HG03064 (cell line): Measurements from ENCODE around the gene CLNK.
A peak's percentile ranks its signal among the peaks of the same experiment; 100 is the strongest.
"Not testable (repeated sequence)": the region's sequence is repeated elsewhere in the genome, so short reads cannot be mapped to it uniquely, and the experiment has no call there.

Source experiments
- ATAC-seq: cut with Tn5 transposase; IDR thresholded peaks from one replicate; pipeline ENCODE4 v1.9.1; 2021; ENCODE audit warnings: low read depth; ENCODE audit not compliant: unreplicated experiment

Gene CLNK

GRCh38 chr4:10582059-10582686 is 102.4 kb downstream of the CLNK start:
- no peak for ATAC-seq

DNA sequence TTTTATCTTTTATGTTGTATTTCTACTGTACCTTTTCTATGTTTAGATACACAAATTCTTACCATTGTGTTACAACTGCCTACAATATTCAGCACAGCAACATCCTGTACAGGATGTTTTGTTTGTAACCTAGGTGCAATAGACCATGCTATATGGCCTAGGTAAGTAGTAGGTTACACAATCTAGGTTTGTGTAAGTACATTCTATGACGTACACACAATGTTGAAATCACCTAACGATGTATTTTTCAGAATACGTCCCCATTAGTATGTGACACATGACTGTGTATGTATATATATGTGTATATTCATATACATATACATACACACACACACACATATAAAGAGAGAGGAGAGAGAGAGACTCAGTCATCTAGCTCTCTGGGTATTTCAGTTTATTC is 103.5 kb downstream of the CLNK start:
- ATAC-seq, result no peak

DNA sequence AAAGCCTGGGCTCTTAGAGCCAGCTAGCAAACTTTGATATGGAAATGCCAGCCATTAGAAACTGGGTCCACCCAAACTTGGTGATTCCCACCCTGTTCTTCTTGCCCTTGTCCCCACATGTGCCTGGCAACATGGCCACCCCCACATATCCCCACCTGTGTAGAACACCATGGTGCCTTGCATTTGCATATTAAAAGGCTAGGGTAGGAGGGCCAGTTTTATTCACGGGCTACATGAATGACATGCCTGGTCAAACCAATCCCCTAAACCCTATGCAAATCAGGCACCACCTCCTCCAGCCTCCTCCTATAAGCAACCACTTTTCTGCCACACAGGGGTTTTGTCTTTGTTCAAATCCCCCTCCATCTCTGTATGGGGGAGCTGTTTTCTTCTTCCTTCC is 104.9 kb downstream of the CLNK start:
- no peak for ATAC-seq

GRCh38 chr4:10577508-10578426 is 106.8 kb downstream of the CLNK start:
- ATAC-seq, result peak; percentile 57

- peak; percentile 83 for ATAC-seq
Observed at GRCh38 chr4:10577018-10577417, 107.5 kb downstream of the CLNK start.

DNA sequence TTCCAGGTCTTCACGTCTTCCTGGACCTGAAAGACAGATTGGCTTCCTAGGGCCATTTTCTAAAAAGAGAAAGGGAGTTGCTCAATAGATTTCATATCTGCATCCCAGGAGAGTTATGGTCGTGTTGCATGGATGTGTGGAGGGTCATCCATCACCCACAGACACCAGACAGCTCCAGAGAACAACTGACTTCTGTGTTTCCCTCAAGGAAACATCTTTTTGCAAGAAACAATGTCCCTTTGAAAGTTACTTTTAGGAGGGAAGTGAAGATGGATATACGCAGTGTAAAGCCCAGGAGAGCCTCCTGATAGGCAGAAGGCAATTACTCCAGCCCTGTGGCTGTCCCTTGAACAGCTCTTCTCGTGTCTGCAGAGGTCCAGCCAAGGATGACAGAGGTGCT is 108.3 kb downstream of the CLNK start:
- no peak for ATAC-seq

DNA sequence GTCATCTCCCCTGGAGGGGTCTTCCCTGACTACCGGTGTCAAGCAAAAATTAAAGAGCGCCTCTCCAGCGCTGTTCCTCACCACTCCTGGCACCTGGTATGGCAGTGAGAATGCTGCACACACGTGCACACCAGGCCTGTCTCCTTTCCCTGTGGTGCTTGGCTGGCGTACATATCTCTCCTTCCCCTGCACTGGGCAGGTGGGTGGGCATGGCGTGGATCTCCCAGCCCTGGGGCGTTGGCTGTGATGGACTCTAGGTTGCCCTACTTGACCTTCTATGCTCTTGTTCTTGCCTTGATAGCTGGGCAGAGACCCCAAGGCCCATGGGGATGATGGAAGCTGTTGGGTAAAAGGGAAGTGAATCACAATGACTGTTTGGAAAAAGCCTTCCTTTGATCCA is 109.2 kb downstream of the CLNK start:
- no peak for ATAC-seq

GRCh38 chr4:10574553-10574952 is 110.0 kb downstream of the CLNK start:
- not testable (repeated sequence) for ATAC-seq

GRCh38 chr4:10571909-10572308 is 112.7 kb downstream of the CLNK start:
- no peak for ATAC-seq

DNA sequence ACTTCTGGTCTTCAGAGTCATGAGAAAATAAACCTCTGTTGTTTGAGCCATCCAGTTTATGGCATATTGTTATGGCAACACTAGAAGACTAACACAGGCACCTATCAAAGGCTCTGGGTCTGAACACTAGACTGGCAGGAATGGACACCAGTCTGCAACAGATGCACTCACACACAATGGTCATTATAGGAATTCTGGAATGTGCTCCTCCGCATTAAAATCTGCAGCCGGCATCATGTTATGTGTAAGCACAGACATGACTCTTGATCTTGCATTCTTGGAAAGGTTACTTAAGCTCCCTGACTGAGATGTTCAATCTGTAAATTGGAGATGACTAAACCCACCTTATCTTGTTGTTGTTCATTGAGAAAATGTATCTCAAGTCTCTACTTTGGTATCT is 115.1 kb downstream of the CLNK start:
- ATAC-seq, result no peak

- ATAC-seq, result no peak
Observed at GRCh38 chr4:10567766-10568165, 116.8 kb downstream of the CLNK start.

GRCh38 chr4:10565166-10565780 is 119.3 kb downstream of the CLNK start:
- ATAC-seq, result no peak

DNA sequence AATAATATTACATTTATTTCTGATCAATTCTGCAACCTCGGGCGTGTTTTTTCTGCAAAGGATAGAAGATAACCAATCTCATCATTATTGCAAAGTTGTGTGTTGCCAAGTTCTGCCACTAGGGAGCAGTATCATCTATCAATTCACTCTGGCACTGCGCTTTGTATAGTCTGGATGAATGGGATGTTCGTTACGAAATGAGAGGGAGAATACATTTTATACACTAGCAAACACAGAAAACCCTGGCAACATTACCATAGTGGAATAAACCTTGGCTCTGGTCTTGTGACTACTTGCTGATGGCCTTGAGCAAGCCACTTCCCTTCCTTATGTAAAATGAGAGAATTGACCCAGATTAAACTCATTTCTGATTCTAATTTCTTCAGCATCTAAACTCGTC is 129.9 kb downstream of the CLNK start:
- peak; percentile 84 for ATAC-seq

GRCh38 chr4:10554121-10554520 is 130.4 kb downstream of the CLNK start:
- no peak for ATAC-seq

- ATAC-seq, result no peak
Observed at GRCh38 chr4:10552591-10553280, 131.8 kb downstream of the CLNK start.

DNA sequence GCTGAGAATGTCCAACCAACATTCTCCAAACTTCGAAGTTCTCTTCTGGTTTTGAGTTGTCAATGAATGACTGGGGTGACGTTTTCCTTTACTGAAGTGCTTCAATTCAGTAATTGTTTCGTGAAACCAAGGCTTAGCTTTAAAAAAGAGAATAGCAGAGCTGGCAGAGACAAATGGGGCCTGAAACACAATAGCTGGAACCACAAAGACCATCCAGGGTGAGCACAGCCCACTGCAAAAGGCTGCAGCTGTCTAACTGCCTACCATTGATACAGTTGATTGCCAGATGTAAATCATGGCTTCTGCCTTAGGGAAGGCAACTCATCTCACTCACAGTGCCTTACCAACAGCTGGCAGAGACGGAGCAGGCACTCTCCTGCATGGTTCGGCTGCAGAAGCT is 148.7 kb downstream of the CLNK start:
- peak; percentile 57 for ATAC-seq

GRCh38 chr4:10534820-10535219 is 149.7 kb downstream of the CLNK start:
- peak; percentile 54 for ATAC-seq

- no peak for ATAC-seq
Observed at GRCh38 chr4:10532155-10532554, 152.4 kb downstream of the CLNK start.

- ATAC-seq, result no peak
Observed at GRCh38 chr4:10530137-10530786, 154.3 kb downstream of the CLNK start.

GRCh38 chr4:10529291-10530136 is 155.1 kb downstream of the CLNK start:
- ATAC-seq, result no peak
